ENCODE results near the gene TBX4. TPM values are rescaled to one million over a fixed set of nuclear protein-coding genes. Genes with fewer than 3 reads are reported as not detected.

TBX4 gene
- total and polyA plus RNA-seq, 2 donors from 2014 or later = not detected

GRCh38 chr17:61413661-61414126, 38.5 kb upstream of the TBX4 start:
- intact Hi-C loops (cut with DNase I) = loop anchor here (10.0 kb wide), 1 partner anchor 431 kb away; no protein-coding TSS in a partner anchor

GRCh38 chr17:61414141-61414935, 37.9 kb upstream of the TBX4 start:
- peaks cover 0 to 9% (median 7%) of the 10 kb centered on the region in 3 donors for H3K4me1 ChIP-seq (ENCODE audit: control insufficient read depth in 2 of 3, insufficient read depth in 2 of 3, low read depth in 1 of 3, low read length in 3 of 3)
- no peak overlapping the region for H3K9ac ChIP-seq (ENCODE audit: low read length in 3 of 3)
- FAIRE-seq (no peak), DNase-seq (peak in 1 of 5 donors; percentile 56)
- H3K9me3 ChIP-seq (ENCODE audit: control insufficient read depth in 2 of 3, insufficient read depth in 1 of 3, low read length in 3 of 3) = no peaks in the 10 kb centered on the region
- TF ChIP-seq CTCF (IDR thresholded peaks at IDR 0.05; ENCODE audit: borderline replicate concordance, extremely low read depth, insufficient read depth) = no peak
- H3K27ac ChIP-seq (ENCODE audit: low read depth in 2 of 2, low read length in 2 of 2) = no peak overlapping the region
- no peaks in the 10 kb centered on the region for H3K27me3 ChIP-seq (ENCODE audit: control insufficient read depth, insufficient read depth, low read length)
- H3K36me3 ChIP-seq (ENCODE audit: control insufficient read depth in 2 of 3, insufficient read depth in 3 of 3, low read length in 3 of 3) = no peaks in the 10 kb centered on the region
- intact Hi-C loops (cut with DNase I) = loop anchor here (10.0 kb wide), 1 partner anchor 430 kb away; no protein-coding TSS in a partner anchor
- H3K4me3 ChIP-seq (ENCODE audit: low read length in 3 of 3) = no peak overlapping the region

More at GRCh38 chr17:61413661-61414126, 38.5 kb upstream of the TBX4 start:
- H3K36me3 ChIP-seq (ENCODE audit: control insufficient read depth in 2 of 3, insufficient read depth in 3 of 3, low read length in 3 of 3) = peaks cover 0 to 1% (median 0%) of the 10 kb centered on the region in 3 donors
- peak overlapping the region in 2 of 3 donors; percentile 20 to 33 for H3K4me3 ChIP-seq (ENCODE audit: low read length in 3 of 3)
- no peaks in the 10 kb centered on the region for H3K9me3 ChIP-seq (ENCODE audit: control insufficient read depth in 2 of 3, insufficient read depth in 1 of 3, low read length in 3 of 3)
- FAIRE-seq (no peak), DNase-seq (peak in 1 of 5 donors; percentile 38)
- no peak overlapping the region for H3K27ac ChIP-seq (ENCODE audit: low read depth in 2 of 2, low read length in 2 of 2)
- no peak overlapping the region for H3K9ac ChIP-seq (ENCODE audit: low read length in 3 of 3)
- peaks cover 0 to 10% (median 7%) of the 10 kb centered on the region in 3 donors for H3K4me1 ChIP-seq (ENCODE audit: control insufficient read depth in 2 of 3, insufficient read depth in 2 of 3, low read depth in 1 of 3, low read length in 3 of 3)
- no peaks in the 10 kb centered on the region for H3K27me3 ChIP-seq (ENCODE audit: control insufficient read depth, insufficient read depth, low read length)
- TF ChIP-seq CTCF (IDR thresholded peaks at IDR 0.05; ENCODE audit: borderline replicate concordance, extremely low read depth, insufficient read depth) = no peak

- no peaks in the 10 kb centered on the region for H3K36me3 ChIP-seq (ENCODE audit: control insufficient read depth in 2 of 3, insufficient read depth in 3 of 3, low read length in 3 of 3)
- intact Hi-C loops (cut with DNase I) = loop anchor here (10.0 kb wide), 1 partner anchor 430 kb away; no protein-coding TSS in a partner anchor
- no peak overlapping the region for H3K9ac ChIP-seq (ENCODE audit: low read length in 3 of 3)
- no peaks in the 10 kb centered on the region for H3K9me3 ChIP-seq (ENCODE audit: control insufficient read depth in 2 of 3, insufficient read depth in 1 of 3, low read length in 3 of 3)
- H3K27ac ChIP-seq (ENCODE audit: low read depth in 2 of 2, low read length in 2 of 2) = no peak overlapping the region
- H3K4me3 ChIP-seq (ENCODE audit: low read length in 3 of 3) = no peak overlapping the region
- TF ChIP-seq CTCF (IDR thresholded peaks at IDR 0.05; ENCODE audit: borderline replicate concordance, extremely low read depth, insufficient read depth) = no peak
- H3K4me1 ChIP-seq (ENCODE audit: control insufficient read depth in 2 of 3, insufficient read depth in 2 of 3, low read depth in 1 of 3, low read length in 3 of 3) = peaks cover 0 to 9% (median 7%) of the 10 kb centered on the region in 3 donors
- no peaks in the 10 kb centered on the region for H3K27me3 ChIP-seq (ENCODE audit: control insufficient read depth, insufficient read depth, low read length)
- DNase-seq = peak in 1 of 5 donors; percentile 38
- no peak for FAIRE-seq
Observed at GRCh38 chr17:61414936-61415251, 37.3 kb upstream of the TBX4 start.
